Right renal pelvis (tissue), 4 donors: ENCODE data around the gene TBC1D23. TPM values are rescaled to one million over a fixed set of nuclear protein-coding genes. Genes with fewer than 3 reads are reported as not detected.
A peak's percentile ranks its signal among the peaks of the same experiment; 100 is the strongest.
"Not testable (repeated sequence)": the region's sequence is repeated elsewhere in the genome, so short reads cannot be mapped to it uniquely, and the experiment has no call there.

Experiments used
- DNase-seq, 4 donors: peaks; one replicate each; pipeline ENCODE4 v3.0.0-alpha.2; 2013; ENCODE audit warnings: low read depth in 4 of 4, low spot score in 3 of 4, missing footprints in 1 of 4
- polyA plus RNA-seq, 4 donors: library from polyadenylated mRNA; unstranded; fragments of 120-200 nt; gene quantifications; one replicate each; pipeline ENCODE4 v1.2.1, GENCODE V29; 2013; ENCODE audit not compliant: insufficient read length in 4 of 4

Gene TBC1D23
- polyA plus RNA-seq, 4 donors, result 33.9 to 47.1 (median 42.3) TPM

DNA sequence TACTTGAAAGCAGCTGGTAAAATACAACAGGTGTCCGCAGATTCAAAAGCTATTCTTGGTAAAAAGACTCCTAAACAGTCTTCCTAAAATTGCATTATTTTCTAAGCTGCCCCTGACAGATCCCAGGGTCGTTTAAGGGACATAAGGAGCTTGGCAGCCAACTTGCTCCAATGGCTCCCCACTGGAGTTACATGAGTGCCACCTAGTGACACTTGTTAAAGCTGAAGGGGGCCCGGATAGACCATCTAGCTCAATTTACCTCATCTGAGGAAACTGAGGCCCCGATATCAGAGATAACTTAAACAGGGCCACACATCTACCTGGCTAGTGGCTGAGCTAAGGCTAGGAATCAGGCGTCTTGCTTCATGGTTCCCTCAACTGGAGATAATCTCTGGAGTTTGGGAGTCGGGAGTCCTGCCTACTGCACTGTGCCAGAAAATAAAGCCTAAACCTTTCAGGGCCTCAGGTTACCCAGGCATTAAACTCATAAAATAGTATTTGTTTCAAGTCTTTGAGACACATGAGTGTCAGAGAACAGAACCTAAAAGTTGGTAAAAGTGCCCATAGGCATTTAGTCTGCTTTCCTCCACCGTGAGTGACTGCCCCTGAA lies 6.5 kb upstream of the TBC1D23 start:
- DNase-seq, result peak in 3 of 4 donors; percentile 58 to 62 (median 58)

DNA sequence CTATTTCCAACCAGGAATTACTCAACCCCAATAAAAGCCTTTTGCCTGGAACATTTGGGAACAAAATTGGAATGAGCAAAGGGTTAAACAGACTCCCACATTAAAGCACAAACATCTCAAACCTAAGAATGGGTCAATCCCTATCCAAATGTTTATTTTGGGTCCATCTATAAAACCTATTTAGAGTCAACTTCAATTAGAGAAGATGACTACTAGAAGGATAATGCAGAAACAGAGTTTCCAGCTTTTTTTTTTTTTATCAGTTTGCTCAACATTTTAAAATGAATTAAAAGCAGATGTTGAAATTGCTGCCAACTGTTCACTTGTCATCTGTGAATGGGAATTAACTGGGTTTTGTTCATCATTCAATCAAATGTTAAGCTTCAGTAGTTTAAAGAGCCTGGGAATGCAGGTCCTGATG lies 4.1 kb upstream of the TBC1D23 start:
- DNase-seq, result no peak

DNA sequence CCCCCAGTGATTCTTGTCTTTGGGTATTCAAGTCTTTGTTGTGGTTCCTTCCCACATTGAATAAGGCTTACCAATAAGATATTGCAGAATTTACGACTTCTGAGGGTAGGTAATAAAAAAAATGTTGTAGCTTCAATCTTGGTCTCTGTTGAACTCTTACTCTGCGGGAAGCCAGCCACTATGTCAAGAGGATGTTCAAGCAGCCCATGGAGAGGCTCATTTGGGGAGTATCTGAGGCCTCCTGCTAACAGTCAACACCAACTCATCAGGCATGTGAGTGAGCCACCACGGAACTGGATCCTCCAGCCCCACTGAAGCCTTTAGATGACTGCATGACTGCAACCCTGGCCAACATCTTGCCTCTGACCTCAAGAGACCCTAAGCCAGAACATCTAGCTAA lies 3.2 kb upstream of the TBC1D23 start:
- no peak for DNase-seq

DNA sequence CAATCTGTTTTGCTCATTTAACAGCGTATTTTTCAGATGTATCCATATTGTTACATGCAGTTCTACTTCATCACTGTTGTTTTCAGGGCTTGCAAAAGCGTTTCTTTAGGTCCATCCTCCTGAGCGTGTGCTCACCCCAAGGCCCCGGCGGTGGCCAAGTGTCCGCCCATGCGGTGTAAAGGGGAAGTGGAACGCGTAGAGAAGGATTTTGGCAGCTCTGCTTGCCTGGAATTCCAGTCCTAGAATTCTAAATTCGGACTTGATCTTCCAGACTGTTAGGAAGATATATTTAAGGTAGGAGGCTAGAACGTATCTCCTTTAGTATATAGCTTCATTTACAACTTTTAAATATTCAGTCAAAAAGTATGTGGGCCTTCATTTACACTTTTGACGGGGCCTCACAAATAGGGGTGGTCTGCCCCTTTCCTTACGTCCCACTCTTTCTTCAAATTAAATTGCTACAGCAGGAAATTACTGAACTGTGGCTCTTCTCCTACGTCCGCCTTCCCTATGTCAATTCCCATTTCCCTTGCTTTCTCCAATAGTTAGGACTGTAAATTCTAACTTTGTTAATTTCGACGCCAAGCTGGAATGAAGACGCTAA lies 609 bp upstream of the TBC1D23 start:
- peak in 3 of 4 donors; percentile 26 to 53 (median 43) for DNase-seq

DNA sequence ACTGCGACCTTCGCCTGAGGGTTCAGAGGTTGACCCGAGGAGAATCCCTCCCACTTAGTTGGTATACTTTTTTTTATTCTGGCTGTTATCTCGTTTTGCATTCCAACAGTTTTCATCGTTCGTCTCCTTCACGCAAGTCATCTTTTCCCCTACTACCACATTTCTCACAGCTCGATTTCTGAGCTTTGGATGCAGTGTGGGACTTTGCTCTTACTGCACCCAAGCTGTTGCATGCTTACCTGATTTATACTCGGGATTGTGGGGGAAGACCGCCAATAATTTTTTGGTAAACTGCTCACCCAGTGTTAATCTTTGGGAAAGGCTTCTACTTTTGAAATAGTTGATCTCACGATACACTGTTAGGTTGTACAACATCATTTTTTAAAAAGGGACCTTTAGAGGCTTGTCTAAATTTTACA lies 702 bp downstream of the TBC1D23 start:
- no peak for DNase-seq

DNA sequence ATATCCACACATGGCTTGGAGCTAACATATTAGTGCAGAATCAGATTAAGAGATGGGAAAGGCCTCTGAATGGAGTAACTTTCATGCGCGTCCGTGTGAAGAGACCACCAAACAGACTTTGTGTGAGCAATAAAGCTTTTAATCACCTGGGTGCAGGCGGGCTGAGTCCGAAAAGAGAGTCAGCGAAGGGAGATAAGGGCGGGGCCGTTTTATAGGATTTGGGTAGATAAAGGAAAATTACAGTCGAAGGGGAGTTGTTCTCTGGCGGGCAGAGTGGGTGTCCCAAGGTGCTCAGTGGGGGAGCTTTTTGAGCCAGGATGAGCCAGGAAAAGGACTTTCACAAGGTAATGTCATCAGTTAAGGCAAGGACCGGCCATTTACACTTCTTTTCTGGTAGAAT lies 2.1 kb downstream of the TBC1D23 start:
- DNase-seq, result not testable (repeated sequence)

DNA sequence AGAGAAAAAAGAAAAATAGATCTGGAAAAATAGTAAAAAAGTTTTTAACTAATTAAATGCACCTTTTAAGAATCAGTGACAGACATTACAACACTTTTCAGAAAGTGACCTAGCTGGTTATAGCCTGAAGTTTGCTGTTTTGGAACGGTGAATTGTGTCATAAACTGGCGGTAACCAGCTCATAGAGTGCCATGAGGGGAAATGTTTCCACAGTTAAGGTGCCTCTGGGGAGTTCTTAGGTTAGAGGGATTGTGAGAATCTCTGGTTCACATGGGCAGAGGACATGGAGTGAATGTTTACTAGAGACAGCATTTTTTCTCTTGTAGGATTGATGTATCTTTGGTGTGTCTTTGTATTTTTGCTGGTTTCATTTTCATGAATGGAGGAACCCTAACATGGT lies 2.8 kb downstream of the TBC1D23 start:
- no peak for DNase-seq

DNA sequence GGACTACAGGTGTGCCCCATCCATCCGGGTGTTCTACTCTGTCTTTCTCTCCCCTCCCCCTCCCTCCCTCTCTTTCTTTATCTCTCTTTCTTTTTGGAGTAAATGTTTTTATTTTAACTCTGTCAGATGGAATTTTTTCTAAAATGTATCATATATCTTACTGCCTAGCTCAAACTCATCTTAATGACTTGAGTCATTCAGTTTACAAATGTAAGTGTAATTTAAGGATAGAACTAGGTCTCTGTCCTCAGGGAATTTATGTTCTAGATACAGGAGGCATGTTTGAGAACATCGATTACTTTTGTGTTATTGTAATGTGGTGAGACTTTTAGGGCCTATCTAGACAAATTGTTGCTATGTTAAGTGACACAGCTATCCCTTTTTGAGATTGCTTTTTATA lies 3.5 kb downstream of the TBC1D23 start:
- no peak for DNase-seq

DNA sequence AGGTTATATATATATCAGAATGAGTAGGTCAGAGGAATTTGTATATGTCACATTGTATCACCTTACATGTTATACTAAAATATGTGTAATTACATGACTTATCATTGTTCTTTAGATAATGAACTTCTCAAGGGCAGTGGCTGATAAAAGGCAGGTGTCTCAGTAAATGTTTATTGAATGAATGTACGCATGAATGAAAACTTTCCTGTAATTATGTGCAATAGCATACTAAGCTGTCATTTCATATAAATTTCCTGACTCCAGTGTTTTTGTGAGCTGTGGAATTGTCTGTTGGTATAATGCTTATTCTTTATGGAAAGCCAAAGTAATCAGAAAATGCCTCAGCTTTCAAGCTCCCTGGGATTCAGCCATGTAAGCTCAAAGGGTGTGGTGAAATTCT lies 4.2 kb downstream of the TBC1D23 start:
- no peak for DNase-seq

DNA sequence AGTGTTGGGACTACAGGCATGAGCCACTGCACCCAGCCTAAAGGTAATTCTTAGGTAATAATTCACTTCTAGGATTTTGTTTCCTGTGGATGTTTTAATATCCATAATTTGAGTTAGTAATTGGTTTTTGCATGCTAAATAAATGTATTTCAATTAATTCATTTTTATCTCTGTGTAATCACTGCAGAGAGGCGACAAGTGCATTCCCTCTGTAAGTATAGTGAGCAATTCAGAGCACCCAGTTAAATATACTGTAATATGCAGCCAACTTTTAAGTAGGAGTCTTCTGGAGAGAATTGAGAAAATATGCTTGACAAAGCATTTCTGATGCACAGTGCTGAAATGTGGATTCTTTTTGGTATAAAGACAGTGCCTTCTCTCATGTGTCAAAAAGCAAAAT lies 5.7 kb downstream of the TBC1D23 start:
- DNase-seq, result no peak

DNA sequence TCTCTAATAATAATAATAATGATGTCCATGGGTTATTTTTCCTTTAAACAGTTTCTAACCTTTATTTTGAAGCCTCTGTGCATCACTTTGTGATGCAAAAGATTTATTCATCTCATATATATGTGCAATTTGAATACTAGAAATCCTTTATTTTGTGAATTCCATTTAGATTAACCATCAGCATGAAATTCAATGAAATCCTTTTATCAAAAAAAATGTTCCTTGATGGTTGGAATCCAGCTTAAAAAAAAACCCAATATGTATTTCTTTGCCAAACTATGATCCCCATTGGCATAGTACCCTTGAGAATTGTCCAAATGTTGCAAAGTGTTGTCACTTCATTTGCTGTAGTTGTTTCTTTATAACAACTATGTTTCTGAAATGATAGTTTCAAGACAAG lies 7.4 kb downstream of the TBC1D23 start:
- no peak for DNase-seq

DNA sequence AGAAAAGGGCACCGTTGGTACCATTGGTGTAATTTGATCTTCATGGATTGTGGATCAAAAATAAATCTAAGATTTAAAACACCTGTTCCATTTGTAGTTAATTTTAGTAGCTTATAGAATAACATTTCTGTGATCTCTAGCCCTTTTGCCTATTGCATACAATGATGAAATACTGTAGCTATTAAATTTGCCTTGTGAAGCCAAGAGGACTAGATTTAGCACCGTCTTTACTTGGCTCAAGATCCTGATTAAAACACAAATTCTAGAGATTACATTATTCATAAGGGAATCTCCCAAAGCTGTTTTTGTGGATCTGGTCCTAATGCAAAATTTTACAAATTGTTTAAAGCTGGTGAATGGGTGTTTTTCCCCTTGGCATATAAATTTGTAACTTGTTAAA lies 8.2 kb downstream of the TBC1D23 start:
- DNase-seq, result no peak

DNA sequence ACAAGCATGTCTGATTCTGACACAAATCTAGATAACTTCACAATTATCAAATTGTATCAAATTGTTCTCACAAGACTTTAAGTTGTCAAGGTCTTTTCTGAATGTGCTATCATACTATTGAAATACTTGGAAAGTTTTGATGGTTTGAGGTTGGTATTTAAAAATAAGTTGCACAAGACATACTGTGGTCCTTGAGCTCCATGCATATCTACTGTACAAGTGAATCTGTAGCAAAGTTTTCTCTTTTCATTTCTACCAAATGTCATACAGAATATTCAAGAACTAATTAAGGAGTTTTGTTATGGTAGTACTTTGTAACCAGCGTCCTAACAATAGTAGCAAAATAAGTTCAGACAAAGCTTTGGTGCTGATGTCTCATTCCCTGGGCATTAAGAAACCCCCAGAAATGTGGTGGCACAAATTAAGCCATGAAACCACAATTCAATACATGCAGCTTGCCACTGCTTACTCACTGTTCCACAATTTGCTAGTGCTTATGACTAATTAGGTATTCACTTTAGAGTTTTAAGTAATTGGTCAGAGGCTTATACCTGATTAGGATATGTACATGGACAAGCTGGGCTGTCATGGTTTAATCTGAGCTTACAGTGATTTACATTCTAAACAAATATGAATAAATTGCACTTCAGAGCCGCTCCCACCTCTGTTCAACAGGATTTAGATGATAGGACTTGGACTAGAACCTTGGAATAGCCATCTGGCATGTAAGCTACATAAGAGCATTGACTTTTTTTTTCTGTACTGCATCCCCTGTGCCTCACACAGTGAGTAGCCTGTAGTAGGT lies 8.8 kb downstream of the TBC1D23 start:
- DNase-seq, result no peak

DNA sequence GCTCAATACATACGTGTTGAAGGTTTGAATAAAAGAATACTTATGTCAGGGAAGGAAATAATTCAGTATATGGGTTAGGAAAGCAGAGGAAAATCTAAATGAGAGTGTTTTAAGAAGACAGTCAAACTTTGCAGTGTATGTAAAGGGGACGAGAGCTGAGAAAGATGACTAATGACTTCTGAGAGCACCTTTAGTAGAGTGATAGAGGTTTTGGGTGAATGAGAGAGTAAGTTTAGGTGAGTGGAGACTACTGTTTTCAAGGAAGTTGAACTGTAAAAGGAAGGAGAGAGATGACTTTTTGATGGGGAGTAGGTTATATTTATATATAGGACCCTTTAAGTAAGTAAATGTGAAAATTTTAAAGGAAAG lies 9.4 kb downstream of the TBC1D23 start:
- DNase-seq, result no peak

DNA sequence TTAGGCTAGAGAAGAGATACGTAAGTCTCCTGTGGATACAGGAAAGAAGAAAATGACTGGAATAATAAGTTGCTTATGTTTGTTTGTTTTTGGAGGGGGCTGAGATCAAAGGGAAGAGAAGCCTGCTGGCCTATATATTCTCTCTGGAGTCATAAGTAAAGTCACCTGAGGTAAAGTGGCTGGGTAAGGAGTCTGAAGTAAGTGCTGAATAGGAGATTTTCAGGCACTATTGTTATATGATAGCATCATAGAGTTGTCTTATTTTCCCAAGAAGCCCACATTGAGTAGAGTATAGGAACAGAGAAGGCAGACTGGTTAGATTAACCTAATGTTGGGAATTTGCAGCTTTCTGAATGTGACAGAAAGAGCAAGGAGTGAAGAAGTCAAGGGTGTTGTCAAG lies 10.7 kb downstream of the TBC1D23 start:
- DNase-seq, result no peak

DNA sequence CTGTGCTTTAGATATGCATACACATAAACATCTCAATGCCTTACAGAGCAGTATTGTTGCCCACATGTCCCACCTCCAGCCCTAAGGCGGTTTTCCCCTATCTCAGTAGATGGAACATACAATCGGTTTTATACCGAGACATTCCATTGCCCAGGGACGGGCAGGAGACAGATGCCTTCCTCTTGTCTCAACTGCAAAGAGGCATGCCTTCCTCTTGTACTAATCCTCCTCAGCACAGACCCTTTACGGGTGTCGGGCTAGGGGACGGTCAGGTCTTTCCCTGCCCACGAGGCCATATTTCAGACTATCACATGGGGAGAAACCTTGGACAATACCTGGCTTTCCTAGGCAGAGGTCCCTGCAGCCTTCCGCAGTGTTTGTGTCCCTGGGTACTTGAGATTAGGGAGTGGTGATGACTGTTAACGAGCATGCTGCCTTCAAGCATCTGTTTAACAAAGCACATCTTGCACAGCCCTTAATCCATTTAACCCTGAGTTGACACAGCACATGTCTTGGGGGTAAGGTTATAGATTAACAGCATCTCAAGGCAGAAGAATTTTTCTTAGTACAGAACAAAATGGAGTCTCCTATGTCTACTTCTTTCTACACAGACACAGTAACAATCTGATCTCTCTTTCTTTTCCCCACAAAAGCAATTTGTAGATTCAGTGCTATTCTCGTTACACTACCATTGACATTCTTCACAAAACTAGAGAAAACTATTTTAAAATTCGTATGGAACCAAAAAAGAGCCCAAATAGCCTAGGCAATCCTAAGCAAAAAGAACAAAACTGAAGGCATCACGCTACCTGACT lies 12.2 kb downstream of the TBC1D23 start:
- not testable (repeated sequence) for DNase-seq

DNA sequence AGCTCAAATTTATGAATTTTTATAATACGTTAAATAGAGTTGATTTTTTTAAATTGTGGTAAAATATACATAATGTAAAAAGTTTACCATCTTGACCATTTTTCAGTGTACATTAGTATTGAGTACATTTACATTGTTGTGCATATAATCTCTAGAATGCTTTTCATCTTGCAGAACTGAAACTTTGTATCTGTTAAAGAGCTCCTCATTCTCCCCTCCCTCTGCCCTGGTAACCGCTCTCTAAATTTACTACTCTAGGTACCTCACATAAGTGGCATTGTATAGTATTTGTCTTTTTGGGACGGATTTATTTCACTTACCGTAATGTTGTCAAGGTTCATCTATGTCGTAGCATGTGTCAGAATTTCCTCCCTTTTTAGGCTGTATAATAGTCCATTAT lies 13.6 kb downstream of the TBC1D23 start:
- DNase-seq, result no peak

DNA sequence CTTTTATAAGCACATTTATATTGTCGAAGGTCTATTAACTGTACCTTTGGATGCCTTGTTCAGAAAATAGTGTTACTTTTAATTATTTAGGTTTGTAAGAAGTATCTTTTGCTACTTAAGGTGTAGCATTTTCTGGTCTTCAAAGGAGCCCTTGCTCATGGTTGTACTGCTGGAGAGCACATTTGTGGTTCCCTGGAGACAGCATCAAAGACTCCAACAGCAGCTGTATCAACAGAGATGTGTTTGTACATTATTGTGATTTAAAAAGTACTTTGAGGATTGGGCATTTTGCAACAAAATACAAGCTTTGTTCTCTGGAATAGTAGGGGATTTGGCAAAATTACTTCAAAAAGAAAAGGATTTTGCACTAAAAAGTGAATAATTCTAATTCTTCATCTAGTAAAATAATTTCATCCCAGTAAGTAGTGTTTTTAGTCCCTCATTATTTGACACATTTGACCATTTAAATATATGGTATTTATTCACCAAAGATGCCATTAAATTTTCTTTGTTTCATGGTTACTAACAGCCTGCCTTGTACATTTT lies 16.5 kb downstream of the TBC1D23 start:
- DNase-seq, result peak in 1 of 4 donors; percentile 5

DNA sequence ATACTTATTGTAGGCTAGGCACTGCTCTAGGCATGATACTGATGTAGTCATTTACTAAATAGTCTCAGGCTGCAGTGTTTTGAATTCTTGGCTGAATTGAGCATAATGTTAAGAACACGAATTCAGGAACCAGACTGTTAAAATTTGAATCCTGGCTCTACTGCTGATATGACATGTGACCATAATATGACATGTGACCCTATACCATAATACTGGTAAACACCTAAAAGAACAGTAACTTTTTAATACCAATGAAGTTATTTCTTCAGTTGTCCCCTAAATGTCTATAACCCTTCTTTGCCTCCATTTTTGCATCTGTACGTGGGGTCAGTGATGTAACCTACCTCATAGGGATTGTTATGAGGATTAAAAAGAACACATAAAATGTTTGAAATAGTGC lies 18.1 kb downstream of the TBC1D23 start:
- DNase-seq, result no peak

DNA sequence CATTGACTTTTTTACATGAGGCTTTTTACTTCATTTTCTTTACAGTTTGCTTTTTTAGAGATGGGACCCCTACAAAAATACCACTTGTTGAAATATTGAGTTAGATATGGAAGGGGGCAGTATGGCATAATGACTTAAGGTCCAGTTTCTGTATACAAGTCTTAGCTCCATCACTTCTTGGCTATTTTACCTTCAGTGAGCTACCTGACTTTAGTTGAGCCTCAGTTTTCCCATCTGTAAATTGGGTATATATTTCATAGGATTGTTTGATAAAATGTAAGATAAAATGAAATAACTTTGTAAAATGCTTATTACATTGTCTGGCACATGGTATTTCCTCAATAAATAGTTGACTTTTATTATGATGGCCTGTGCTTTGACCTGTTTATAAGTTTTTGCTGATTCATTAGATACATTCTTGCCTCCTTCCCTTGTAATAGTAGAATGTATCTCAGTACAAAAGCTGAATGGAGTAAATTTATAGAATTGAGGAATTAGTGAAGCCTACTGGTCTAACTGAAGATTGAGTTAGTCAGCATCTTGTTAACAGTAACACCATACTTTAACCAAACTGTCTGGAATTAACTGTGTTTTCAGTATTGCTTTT lies 27.6 kb downstream of the TBC1D23 start:
- DNase-seq, result no peak
